H1 (cell line): ENCODE data around the gene CIB4. TPM values are rescaled to one million over a fixed set of nuclear protein-coding genes. Genes with fewer than 3 reads are reported as not detected.

ENCODE experiments used
- HDAC6 ChIP-seq: IDR thresholded peaks from one replicate; pipeline ENCODE4 v1.7.1; 2012; ENCODE audit warnings: low read depth, mild to moderate bottlenecking, inconsistent platforms, low read length, moderate library complexity
- RBBP5 ChIP-seq: IDR thresholded peaks from 2 replicates; pipeline ENCODE4 v1.7.1; 2012; ENCODE audit warnings: low read depth, mild to moderate bottlenecking, inconsistent platforms, low read length, moderate library complexity, borderline replicate concordance
- RFX5 ChIP-seq: IDR thresholded peaks from 2 replicates; pipeline ENCODE4 v1.6.1; 2011; ENCODE audit warnings: low read depth, low read length, improper control_type of control experiment, borderline replicate concordance
- SAP30 ChIP-seq: fragments of 300-600 bp; sonication (generic); IDR thresholded peaks from 2 replicates; pipeline ENCODE4 v1.7.1; 2012; ENCODE audit warnings: low read length, moderate library complexity, mild to moderate bottlenecking, inconsistent platforms; ENCODE audit not compliant: insufficient read depth, insufficient replicate concordance
- polyA plus RNA-seq, 7 experiments: library from polyadenylated mRNA; depleted of rRNA in 3 of 7; stranded (reverse) in 5 of 7; unstranded in 2 of 7; fragments of >200 nt in 5 of 7; fragments of 200-250 nt in 2 of 7; gene quantifications; 1 replicate in 5 of 7; 2 replicates in 1 of 7; 4 replicates in 1 of 7; pipeline versions ENCODE4 v1.2.1 to v1.2.3, GENCODE V29; 2011 to 2013; ENCODE audit warnings: missing spikeins in 2 of 7, mixed read lengths in 2 of 7
- total RNA-seq: library from RNA; stranded (reverse); fragmentation: NEBNext Ultra II Directional; extraction: Animal tissue kit (Norgen Biotek cat#: 25700); gene quantifications from 2 replicates; pipeline ENCODE4 v1.2.1, GENCODE V29; 2021
- TF ChIP-seq, protein P1 (sequence below): fragments of 300-600 bp; sonication (generic); IDR thresholded peaks from 2 replicates; pipeline ENCODE4 v1.7.1; 2012; ENCODE audit warnings: low read length, moderate library complexity, mild to moderate bottlenecking, inconsistent platforms; ENCODE audit not compliant: insufficient replicate concordance

The CIB4 gene
- total and polyA plus RNA-seq, 2 of the 8 experiments (the other 6 are each of a cell fraction or from before 2014, with no cell fraction given), result not detected

DNA sequence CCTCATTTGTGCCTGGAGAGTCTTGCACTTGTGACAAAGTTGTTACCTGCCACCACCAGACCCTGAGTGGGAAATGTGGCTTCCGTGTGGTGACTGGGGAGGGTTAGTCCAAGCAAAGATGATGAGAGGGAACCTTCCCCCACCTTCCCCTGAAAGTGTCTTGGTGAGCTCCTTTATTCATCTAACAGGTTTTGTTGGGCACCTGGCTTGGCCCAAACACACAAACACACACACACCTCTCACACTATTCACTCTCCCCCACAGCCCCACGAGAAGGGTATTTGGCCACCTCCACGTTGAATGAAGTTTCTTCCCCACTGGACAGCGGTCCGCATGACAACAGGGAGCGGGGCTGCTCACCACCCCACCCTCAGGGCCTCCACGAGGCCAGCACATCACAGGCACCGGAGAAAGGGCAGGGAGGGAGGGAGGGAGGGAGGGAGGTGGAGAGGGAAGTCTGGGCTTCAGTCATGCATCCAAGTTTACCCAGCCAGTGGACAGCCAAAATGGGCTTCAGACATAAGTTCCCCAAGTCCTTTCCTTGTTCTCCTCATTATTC is 1.4 kb downstream of the CIB4 start (continued):
- TF ChIP-seq, protein P1, sequence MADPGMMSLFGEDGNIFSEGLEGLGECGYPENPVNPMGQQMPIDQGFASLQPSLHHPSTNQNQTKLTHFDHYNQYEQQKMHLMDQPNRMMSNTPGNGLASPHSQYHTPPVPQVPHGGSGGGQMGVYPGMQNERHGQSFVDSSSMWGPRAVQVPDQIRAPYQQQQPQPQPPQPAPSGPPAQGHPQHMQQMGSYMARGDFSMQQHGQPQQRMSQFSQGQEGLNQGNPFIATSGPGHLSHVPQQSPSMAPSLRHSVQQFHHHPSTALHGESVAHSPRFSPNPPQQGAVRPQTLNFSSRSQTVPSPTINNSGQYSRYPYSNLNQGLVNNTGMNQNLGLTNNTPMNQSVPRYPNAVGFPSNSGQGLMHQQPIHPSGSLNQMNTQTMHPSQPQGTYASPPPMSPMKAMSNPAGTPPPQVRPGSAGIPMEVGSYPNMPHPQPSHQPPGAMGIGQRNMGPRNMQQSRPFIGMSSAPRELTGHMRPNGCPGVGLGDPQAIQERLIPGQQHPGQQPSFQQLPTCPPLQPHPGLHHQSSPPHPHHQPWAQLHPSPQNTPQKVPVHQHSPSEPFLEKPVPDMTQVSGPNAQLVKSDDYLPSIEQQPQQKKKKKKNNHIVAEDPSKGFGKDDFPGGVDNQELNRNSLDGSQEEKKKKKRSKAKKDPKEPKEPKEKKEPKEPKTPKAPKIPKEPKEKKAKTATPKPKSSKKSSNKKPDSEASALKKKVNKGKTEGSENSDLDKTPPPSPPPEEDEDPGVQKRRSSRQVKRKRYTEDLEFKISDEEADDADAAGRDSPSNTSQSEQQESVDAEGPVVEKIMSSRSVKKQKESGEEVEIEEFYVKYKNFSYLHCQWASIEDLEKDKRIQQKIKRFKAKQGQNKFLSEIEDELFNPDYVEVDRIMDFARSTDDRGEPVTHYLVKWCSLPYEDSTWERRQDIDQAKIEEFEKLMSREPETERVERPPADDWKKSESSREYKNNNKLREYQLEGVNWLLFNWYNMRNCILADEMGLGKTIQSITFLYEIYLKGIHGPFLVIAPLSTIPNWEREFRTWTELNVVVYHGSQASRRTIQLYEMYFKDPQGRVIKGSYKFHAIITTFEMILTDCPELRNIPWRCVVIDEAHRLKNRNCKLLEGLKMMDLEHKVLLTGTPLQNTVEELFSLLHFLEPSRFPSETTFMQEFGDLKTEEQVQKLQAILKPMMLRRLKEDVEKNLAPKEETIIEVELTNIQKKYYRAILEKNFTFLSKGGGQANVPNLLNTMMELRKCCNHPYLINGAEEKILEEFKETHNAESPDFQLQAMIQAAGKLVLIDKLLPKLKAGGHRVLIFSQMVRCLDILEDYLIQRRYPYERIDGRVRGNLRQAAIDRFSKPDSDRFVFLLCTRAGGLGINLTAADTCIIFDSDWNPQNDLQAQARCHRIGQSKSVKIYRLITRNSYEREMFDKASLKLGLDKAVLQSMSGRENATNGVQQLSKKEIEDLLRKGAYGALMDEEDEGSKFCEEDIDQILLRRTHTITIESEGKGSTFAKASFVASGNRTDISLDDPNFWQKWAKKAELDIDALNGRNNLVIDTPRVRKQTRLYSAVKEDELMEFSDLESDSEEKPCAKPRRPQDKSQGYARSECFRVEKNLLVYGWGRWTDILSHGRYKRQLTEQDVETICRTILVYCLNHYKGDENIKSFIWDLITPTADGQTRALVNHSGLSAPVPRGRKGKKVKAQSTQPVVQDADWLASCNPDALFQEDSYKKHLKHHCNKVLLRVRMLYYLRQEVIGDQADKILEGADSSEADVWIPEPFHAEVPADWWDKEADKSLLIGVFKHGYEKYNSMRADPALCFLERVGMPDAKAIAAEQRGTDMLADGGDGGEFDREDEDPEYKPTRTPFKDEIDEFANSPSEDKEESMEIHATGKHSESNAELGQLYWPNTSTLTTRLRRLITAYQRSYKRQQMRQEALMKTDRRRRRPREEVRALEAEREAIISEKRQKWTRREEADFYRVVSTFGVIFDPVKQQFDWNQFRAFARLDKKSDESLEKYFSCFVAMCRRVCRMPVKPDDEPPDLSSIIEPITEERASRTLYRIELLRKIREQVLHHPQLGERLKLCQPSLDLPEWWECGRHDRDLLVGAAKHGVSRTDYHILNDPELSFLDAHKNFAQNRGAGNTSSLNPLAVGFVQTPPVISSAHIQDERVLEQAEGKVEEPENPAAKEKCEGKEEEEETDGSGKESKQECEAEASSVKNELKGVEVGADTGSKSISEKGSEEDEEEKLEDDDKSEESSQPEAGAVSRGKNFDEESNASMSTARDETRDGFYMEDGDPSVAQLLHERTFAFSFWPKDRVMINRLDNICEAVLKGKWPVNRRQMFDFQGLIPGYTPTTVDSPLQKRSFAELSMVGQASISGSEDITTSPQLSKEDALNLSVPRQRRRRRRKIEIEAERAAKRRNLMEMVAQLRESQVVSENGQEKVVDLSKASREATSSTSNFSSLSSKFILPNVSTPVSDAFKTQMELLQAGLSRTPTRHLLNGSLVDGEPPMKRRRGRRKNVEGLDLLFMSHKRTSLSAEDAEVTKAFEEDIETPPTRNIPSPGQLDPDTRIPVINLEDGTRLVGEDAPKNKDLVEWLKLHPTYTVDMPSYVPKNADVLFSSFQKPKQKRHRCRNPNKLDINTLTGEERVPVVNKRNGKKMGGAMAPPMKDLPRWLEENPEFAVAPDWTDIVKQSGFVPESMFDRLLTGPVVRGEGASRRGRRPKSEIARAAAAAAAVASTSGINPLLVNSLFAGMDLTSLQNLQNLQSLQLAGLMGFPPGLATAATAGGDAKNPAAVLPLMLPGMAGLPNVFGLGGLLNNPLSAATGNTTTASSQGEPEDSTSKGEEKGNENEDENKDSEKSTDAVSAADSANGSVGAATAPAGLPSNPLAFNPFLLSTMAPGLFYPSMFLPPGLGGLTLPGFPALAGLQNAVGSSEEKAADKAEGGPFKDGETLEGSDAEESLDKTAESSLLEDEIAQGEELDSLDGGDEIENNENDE, result no peak
- TF ChIP-seq RFX5 (no peak), SAP30 (no peak), HDAC6 (no peak), RBBP5 (no peak)
- TF ChIP-seq, all 59 proteins: peak for 0
